ENCODE results near the gene RAP1A. TPM values are rescaled to one million over a fixed set of nuclear protein-coding genes. Genes with fewer than 3 reads are reported as not detected.

The RAP1A gene
- polyA plus RNA-seq, 1 donor (not counting 4 experiments of a cell fraction or from before 2014, with no cell fraction given), result 70.3 TPM

- Histone ChIP-seq H3K9me1 (ENCODE audit: control insufficient read depth, extremely low read depth, insufficient read depth, low read length) (no peaks in the 10 kb centered on the region), H3K27me3 (ENCODE audit: control insufficient read depth, extremely low read depth, insufficient read depth, low read length) (no peaks in the 10 kb centered on the region), H3K27ac (ENCODE audit: control insufficient read depth, insufficient read depth, low read length) (no peak overlapping the region), H3K4me3 (ENCODE audit: control insufficient read depth in 2 of 3, extremely low read depth in 1 of 3, insufficient read depth in 2 of 3, low read depth in 1 of 3, low read length in 3 of 3) (no peak overlapping the region), H3K4me2 (ENCODE audit: control insufficient read depth, extremely low read depth, insufficient read depth, low read depth, low read length) (no peak overlapping the region), H2AFZ (ENCODE audit: control insufficient read depth, low read length) (no peak overlapping the region), H3K36me3 (ENCODE audit: control insufficient read depth in 2 of 2, extremely low read depth in 1 of 2, insufficient read depth in 2 of 2, low read length in 2 of 2) (peaks cover 0 to 3% of the 10 kb centered on the region in 2 experiments), H3K4me1 (ENCODE audit: control insufficient read depth, extremely low read depth, insufficient read depth, low read length) (peaks cover 12% of the 10 kb centered on the region), H3K9me3 (ENCODE audit: control insufficient read depth, low read depth, low read length) (no peaks in the 10 kb centered on the region), H3K9ac (ENCODE audit: control insufficient read depth, extremely low read depth, insufficient read depth, low read length) (no peak overlapping the region), H4K20me1 (ENCODE audit: control insufficient read depth, extremely low read depth, insufficient read depth, low read length) (no peaks in the 10 kb centered on the region), H3K79me2 (ENCODE audit: control insufficient read depth, insufficient read depth, low read length) (peaks cover 91% of the 10 kb centered on the region)
- FAIRE-seq (no peak), DNase-seq (ENCODE audit: low read depth, low spot score) (no peak)
- dilution Hi-C loops (cut with MboI; ENCODE audit: extremely low pct_ligation_motif_present, low sequenced_read_pairs), result no loop called here
- TF ChIP-seq EZH2 (IDR thresholded peaks at IDR 0.05; ENCODE audit: low read length) (no peak), CTCF (optimal IDR thresholded peaks at IDR 0.05 in 1 of 3, IDR thresholded peaks at IDR 0.05 in 1 of 3, conservative IDR thresholded peaks at IDR 0.05 in 1 of 3; ENCODE audit: extremely low read depth in 1 of 3, insufficient read depth in 2 of 3, low read length in 3 of 3) (no peak)
Measured at GRCh38 chr1:111625276-111625675, 5.7 kb downstream of the RAP1A start.

DNA sequence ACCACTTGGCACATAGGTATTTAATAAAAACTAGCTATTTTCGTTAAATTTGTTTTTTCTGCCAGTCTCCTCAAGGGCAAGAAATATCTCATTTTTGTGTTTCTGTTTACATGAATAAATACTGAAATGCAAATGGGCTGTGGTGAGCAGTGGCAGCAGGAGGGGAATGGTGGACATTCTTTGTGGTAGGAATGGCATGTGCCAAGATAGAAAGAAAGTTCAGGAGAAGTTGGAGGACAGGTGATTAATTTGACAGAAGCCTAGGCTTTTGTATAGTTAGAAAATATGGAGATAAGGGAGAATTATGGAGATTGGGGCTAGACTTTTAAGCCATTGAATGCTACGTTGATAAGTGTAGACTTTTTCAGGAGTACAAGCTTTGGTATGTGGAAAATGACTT is 8.6 kb downstream of the RAP1A start:
- Histone ChIP-seq H3K36me3 (ENCODE audit: control insufficient read depth in 2 of 2, extremely low read depth in 1 of 2, insufficient read depth in 2 of 2, low read length in 2 of 2) (peaks cover 0 to 3% of the 10 kb centered on the region in 2 experiments), H3K9ac (ENCODE audit: control insufficient read depth, extremely low read depth, insufficient read depth, low read length) (no peak overlapping the region), H2AFZ (ENCODE audit: control insufficient read depth, low read length) (no peak overlapping the region), H3K27me3 (ENCODE audit: control insufficient read depth, extremely low read depth, insufficient read depth, low read length) (no peaks in the 10 kb centered on the region), H3K4me3 (ENCODE audit: control insufficient read depth in 2 of 3, extremely low read depth in 1 of 3, insufficient read depth in 2 of 3, low read depth in 1 of 3, low read length in 3 of 3) (no peak overlapping the region), H3K79me2 (ENCODE audit: control insufficient read depth, insufficient read depth, low read length) (peaks cover 87% of the 10 kb centered on the region), H3K9me1 (ENCODE audit: control insufficient read depth, extremely low read depth, insufficient read depth, low read length) (no peaks in the 10 kb centered on the region), H3K4me1 (ENCODE audit: control insufficient read depth, extremely low read depth, insufficient read depth, low read length) (no peaks in the 10 kb centered on the region), H4K20me1 (ENCODE audit: control insufficient read depth, extremely low read depth, insufficient read depth, low read length) (no peaks in the 10 kb centered on the region), H3K4me2 (ENCODE audit: control insufficient read depth, extremely low read depth, insufficient read depth, low read depth, low read length) (no peak overlapping the region), H3K9me3 (ENCODE audit: control insufficient read depth, low read depth, low read length) (no peaks in the 10 kb centered on the region), H3K27ac (ENCODE audit: control insufficient read depth, insufficient read depth, low read length) (no peak overlapping the region)
- TF ChIP-seq CTCF (optimal IDR thresholded peaks at IDR 0.05 in 1 of 3, IDR thresholded peaks at IDR 0.05 in 1 of 3, conservative IDR thresholded peaks at IDR 0.05 in 1 of 3; ENCODE audit: extremely low read depth in 1 of 3, insufficient read depth in 2 of 3, low read length in 3 of 3) (no peak), EZH2 (IDR thresholded peaks at IDR 0.05; ENCODE audit: low read length) (no peak)
- dilution Hi-C loops (cut with MboI; ENCODE audit: extremely low pct_ligation_motif_present, low sequenced_read_pairs), result no loop called here
- no peak for FAIRE-seq
- DNase-seq (ENCODE audit: low read depth, low spot score), result no peak
